ENCODE data around the gene RAP2A.

RAP2A gene

DNA sequence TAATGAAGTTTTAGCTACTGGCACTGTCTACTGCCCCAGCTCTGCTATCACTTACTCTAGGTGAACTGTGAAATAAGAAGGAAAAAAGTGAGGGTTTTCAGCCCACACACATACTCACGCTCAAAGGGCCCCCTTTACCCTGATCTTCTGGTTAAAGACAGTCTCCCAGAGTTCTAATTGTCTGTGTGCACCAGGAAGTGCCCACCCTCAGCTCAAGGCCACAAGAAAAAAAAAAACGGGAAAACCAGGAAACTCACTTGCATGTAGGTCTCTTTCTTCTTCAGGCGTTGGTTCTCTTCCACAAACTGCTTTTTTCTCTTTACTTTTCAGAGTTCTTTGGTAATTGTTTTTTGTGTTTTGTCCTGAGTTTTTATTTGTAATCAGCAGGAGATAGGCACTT, 22.1 kb downstream of the RAP2A start:
- no peak for DNase-seq

GRCh38 chr13:97459215-97459777, 25.3 kb downstream of the RAP2A start:
- no peak for DNase-seq

- no peak for DNase-seq
Measured at GRCh38 chr13:97460004-97460775, 26.2 kb downstream of the RAP2A start.

- no peak for DNase-seq
Measured at GRCh38 chr13:97460853-97461252, 26.9 kb downstream of the RAP2A start.

DNA sequence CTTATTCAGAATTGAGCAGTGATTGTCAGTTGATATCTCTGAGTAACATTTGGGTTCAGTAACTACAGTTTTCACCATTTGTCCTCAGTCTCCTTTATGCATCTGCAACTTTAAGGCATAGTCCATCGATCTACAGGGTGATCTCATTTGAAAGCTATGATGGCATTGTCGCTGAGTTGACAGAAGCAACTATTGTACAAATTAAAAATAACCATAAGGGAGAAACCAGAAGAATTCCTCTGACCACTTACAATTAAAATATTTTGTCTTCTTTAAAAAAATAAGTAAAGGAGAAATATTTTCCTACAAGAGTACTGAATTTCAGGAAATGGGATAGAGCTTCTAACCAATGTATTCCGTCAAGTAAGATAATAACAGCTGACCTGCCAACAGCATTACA, 30.6 kb downstream of the RAP2A start:
- DNase-seq = no peak

DNA sequence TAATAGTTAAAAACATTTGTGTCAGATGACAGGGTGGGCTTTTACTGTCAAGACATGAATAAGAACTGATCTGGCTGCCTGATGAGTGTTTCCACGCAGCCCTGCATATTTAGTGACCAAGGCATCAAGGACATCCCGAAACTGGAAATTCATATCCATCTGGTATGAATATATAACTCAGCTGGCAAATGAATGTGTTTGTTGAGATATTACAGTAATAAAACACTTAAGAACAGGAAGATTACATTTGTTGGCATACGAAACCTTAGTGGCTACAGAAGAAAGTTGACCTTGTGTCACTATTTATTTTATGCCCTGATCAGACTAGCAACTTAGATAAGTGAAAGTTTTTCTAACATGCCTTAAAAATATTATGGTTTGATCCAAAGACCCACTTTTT, 32.8 kb downstream of the RAP2A start:
- no peak for DNase-seq

DNA sequence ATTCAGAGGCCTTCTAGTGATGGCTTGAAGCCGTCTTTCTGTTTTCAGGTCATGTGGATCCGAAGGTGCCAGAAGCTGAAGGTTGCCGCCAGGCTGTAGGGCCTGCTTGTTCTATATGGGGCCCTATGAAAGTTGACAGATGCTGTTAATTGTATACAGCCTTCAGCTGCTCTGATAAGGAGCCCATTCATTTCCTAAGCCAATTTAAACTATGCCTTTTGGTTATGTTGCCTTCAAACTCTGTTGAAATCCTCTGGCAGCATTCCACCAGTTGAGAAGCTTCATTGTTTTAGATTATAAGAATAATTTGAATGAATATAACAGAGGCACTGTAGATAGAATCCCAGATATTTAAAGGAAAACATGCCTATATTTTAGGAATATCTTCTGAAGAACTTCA, 34.4 kb downstream of the RAP2A start:
- DNase-seq = no peak

GRCh38 chr13:97471711-97472110, 37.7 kb downstream of the RAP2A start:
- no peak for DNase-seq

DNA sequence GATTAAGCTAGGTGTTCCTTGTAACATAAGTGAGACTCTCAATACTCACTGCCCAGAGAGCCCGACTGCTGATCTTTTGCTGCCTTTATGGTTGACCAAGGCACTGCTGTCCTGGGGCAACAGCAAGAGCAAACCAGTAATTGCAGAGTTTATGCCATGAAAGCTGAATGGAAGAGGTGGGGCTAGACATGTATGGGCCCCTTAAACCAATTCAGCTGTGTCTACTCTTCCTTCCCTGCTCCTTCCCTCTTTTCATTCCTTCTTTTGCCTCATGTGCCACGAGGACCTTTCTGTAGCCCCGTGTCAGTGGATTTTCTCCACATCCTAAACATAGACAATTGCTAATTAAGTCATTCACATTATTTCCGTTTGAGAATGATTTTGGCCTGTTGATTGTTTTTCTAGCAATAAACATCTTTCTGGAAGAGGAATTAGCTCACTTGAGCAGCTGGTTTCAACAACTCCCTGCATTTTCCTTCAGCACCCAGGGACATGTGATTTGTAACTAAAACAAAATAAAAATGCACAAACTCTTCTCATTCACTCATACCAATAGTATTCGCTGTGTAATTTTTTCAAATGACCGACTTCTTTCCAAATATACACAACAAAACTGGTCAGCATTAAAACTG, 40.5 kb downstream of the RAP2A start:
- DNase-seq = no peak

- no peak for DNase-seq
Measured at GRCh38 chr13:97475011-97475410, 41.0 kb downstream of the RAP2A start.

- no peak for DNase-seq
Measured at GRCh38 chr13:97477844-97478243, 43.9 kb downstream of the RAP2A start.

- DNase-seq = no peak
Measured at GRCh38 chr13:97478247-97478646, 44.3 kb downstream of the RAP2A start.

GRCh38 chr13:97483465-97483864, 49.5 kb downstream of the RAP2A start:
- DNase-seq = no peak

GRCh38 chr13:97484301-97484700, 50.3 kb downstream of the RAP2A start:
- no peak for DNase-seq

DNA sequence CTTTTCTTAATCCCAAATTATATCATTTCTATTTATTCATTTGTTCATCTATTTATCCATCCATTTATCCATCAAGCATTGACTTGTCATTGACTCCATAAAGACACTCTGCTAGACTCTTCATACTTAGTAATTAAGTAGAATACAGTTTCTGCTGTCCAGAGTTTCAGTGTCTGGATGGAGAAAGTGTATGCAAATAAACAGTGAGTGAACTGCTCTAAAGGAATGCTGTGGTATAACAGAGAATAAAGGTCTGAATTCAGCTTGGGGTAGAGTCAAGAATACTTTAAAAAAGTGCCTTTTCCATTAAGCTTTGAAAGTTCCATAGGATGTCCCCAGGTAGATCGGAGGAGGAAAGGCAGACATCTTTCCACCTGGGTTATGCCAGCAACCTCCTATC, 51.4 kb downstream of the RAP2A start:
- DNase-seq = no peak

DNA sequence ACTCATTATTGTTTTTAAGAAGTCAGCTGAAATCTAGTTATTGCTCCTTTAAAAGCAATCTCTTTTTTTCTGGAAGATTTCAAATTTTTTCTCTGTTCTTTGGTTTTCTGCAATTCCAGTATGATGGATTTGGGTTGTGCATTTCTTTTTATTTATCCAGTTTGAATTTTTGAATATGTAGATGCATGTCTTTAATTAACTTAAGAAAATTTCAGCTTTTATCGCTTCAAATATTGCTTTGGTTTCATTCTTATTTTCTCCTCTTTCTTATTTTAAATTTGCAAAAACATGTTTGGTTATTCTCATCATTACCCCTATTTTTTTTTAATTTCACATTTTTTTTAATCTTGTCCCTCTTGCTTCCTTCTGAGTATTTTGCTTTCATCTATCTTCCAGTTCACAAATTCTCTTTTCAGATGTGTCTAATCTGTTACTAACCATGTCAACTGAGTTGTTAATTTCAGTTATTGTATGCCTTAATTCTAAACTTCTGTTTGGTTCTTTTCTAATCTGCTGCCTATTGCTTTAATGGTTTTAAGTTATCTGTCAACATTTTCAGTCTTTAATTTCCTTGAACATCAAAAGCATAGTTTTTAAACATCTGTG, 56.8 kb downstream of the RAP2A start:
- no peak for DNase-seq

GRCh38 chr13:97491452-97491851, 57.5 kb downstream of the RAP2A start:
- no peak for DNase-seq

- DNase-seq = no peak
Measured at GRCh38 chr13:97492257-97492656, 58.3 kb downstream of the RAP2A start.

- no peak for DNase-seq
Measured at GRCh38 chr13:97492684-97493371, 58.9 kb downstream of the RAP2A start.

- DNase-seq = no peak
Measured at GRCh38 chr13:97493456-97493855, 59.5 kb downstream of the RAP2A start.

DNA sequence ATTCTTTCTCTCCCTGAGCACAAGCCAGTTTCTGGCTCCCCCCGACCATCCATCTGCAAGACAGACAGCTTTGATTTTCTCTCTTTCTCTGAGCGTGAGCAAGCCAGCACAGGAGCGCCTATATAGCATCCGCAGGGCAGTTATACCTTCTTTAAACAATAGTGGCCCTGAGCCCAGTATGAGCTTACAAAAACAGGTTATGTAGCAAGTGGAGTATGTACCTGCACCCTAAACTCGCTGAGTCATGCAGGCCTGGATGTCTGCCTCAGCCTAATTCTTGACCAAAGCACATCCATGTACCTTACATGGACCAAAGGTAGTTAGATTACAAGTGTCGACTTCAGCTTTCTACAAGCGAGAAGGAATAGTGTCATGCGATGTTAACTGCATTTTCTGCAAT, 61.7 kb downstream of the RAP2A start:
- no peak for DNase-seq

DNA sequence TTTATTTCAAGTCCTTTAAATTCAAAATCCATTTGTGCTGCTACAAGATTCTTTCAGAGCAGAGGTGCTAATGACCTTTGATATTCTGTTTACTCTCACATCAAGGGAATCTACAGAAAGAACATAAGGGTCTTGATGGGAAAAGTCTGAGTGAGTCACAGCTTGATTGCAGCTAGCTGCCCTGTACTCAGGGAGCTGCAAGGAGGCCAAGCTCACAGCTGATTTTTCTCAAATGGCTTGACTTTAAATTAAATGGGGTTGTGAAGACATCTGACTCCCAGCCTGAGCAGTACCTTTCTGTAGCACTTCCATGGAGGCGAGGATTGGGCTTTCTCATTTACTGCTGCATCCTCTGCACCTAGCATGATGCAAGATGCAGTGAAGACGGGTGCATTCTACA, 62.5 kb downstream of the RAP2A start:
- DNase-seq = no peak

DNA sequence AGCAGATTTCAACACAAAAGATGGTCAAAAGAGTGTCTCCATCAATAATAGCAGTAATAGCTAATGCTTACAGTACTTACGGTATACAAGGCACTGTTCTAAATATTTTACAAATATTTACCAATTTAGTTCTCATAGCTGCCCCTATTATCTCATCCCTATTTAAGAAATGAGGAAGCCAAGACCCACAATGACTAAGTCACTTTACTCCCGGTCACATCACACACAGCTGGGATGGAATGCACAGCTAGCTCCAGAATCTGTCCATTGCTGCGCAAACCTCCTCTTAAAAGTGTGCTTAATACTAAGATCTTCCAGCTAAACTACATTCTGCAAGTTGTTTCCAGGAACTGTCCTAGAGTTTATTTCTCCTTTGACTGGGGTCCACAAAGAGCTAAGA, 63.4 kb downstream of the RAP2A start:
- DNase-seq = no peak
